ENCODE data around the gene EMID1. TPM values are rescaled to one million over a fixed set of nuclear protein-coding genes. Genes with fewer than 3 reads are reported as not detected.

The EMID1 gene
- total RNA-seq, 3 donors from 2014 or later (not counting 1 experiment from before 2014, with no cell fraction given) = 0.59 to 1.3 (median 0.65) TPM

GRCh38 chr22:29197096-29197495 is 8.6 kb upstream of the EMID1 start:
- Histone ChIP-seq H3K27me3 (ENCODE audit: control insufficient read depth, insufficient read depth, low read length) (no peaks in the 10 kb centered on the region), H3K9me3 (ENCODE audit: control insufficient read depth, insufficient read depth, low read length) (no peaks in the 10 kb centered on the region), H3K36me3 (ENCODE audit: control insufficient read depth, insufficient read depth, low read length) (no peaks in the 10 kb centered on the region), H3K27ac (ENCODE audit: low read length) (no peak overlapping the region), H3K4me3 (ENCODE audit: low read length) (no peak overlapping the region), H3K4me1 (ENCODE audit: control insufficient read depth, insufficient read depth, low read length) (peaks cover 4% of the 10 kb centered on the region)
- no peaks in the 10 kb centered on the region for H3K27me3 Mint-ChIP-seq (ENCODE audit: low read depth in 2 of 2)
- H3K4me3 Mint-ChIP-seq = no peak overlapping the region
- DNase-seq (no peak), ATAC-seq (no peak)
- WGBS (ENCODE audit: insufficient coverage) = no CpG with 5 or more reads among the region's 3 CpGs
- H3K9me3 Mint-ChIP-seq = no peaks in the 10 kb centered on the region
- H3K36me3 Mint-ChIP-seq = no peaks in the 10 kb centered on the region
- peaks cover 4 to 15% of the 10 kb centered on the region in 2 donors for H3K4me1 Mint-ChIP-seq
- no peak for TF ChIP-seq CTCF (IDR thresholded peaks at IDR 0.05)
- H3K27ac Mint-ChIP-seq = no peak overlapping the region
- intact Hi-C loops (cut with micrococcal nuclease) = no loop called here

- Histone ChIP-seq H3K4me3 (ENCODE audit: low read length) (no peak overlapping the region), H3K4me1 (ENCODE audit: control insufficient read depth, insufficient read depth, low read length) (peaks cover 15% of the 10 kb centered on the region), H3K27ac (ENCODE audit: low read length) (no peak overlapping the region), H3K27me3 (ENCODE audit: control insufficient read depth, insufficient read depth, low read length) (no peaks in the 10 kb centered on the region), H3K9me3 (ENCODE audit: control insufficient read depth, insufficient read depth, low read length) (no peaks in the 10 kb centered on the region), H3K36me3 (ENCODE audit: control insufficient read depth, insufficient read depth, low read length) (no peaks in the 10 kb centered on the region)
- WGBS (ENCODE audit: insufficient coverage) = 92% methylated on average over 4 of the region's 5 CpGs
- TF ChIP-seq CTCF (IDR thresholded peaks at IDR 0.05) = no peak
- ATAC-seq (no peak), DNase-seq (no peak)
- no peaks in the 10 kb centered on the region for H3K27me3 Mint-ChIP-seq (ENCODE audit: low read depth in 2 of 2)
- H3K27ac Mint-ChIP-seq = no peak overlapping the region
- no peaks in the 10 kb centered on the region for H3K9me3 Mint-ChIP-seq
- intact Hi-C loops (cut with micrococcal nuclease) = no loop called here
- H3K4me3 Mint-ChIP-seq = no peak overlapping the region
- peaks cover 15 to 25% of the 10 kb centered on the region in 2 donors for H3K4me1 Mint-ChIP-seq
- no peaks in the 10 kb centered on the region for H3K36me3 Mint-ChIP-seq
Measured at GRCh38 chr22:29198240-29198639, 7.5 kb upstream of the EMID1 start.

- peaks cover 20 to 35% of the 10 kb centered on the region in 2 donors for H3K4me1 Mint-ChIP-seq
- no peak for TF ChIP-seq CTCF (IDR thresholded peaks at IDR 0.05)
- no peak overlapping the region for H3K27ac Mint-ChIP-seq
- Histone ChIP-seq H3K9me3 (ENCODE audit: control insufficient read depth, insufficient read depth, low read length) (no peaks in the 10 kb centered on the region), H3K27ac (ENCODE audit: low read length) (no peak overlapping the region), H3K36me3 (ENCODE audit: control insufficient read depth, insufficient read depth, low read length) (no peaks in the 10 kb centered on the region), H3K27me3 (ENCODE audit: control insufficient read depth, insufficient read depth, low read length) (no peaks in the 10 kb centered on the region), H3K4me3 (ENCODE audit: low read length) (no peak overlapping the region), H3K4me1 (ENCODE audit: control insufficient read depth, insufficient read depth, low read length) (peaks cover 25% of the 10 kb centered on the region)
- H3K36me3 Mint-ChIP-seq = no peaks in the 10 kb centered on the region
- intact Hi-C loops (cut with micrococcal nuclease) = loop anchor here (5.0 kb wide), 1 partner anchor 47 kb away; no protein-coding TSS in a partner anchor
- H3K27me3 Mint-ChIP-seq (ENCODE audit: low read depth in 2 of 2) = no peaks in the 10 kb centered on the region
- no peak overlapping the region for H3K4me3 Mint-ChIP-seq
- 90% methylated on average over 8 of the region's 8 CpGs for WGBS (ENCODE audit: insufficient coverage)
- no peaks in the 10 kb centered on the region for H3K9me3 Mint-ChIP-seq
- DNase-seq (no peak), ATAC-seq (no peak)
Measured at GRCh38 chr22:29199702-29200400, 5.8 kb upstream of the EMID1 start.

- Mint-ChIP-seq H3K4me1 (peaks cover 27 to 35% of the 10 kb centered on the region in 2 donors), H3K4me3 (no peak overlapping the region), H3K27ac (no peak overlapping the region), H3K36me3 (no peaks in the 10 kb centered on the region), H3K27me3 (ENCODE audit: low read depth in 2 of 2) (no peaks in the 10 kb centered on the region), H3K9me3 (no peaks in the 10 kb centered on the region)
- no peak for ATAC-seq
- Histone ChIP-seq H3K27ac (ENCODE audit: low read length) (no peak overlapping the region), H3K36me3 (ENCODE audit: control insufficient read depth, insufficient read depth, low read length) (no peaks in the 10 kb centered on the region), H3K4me3 (ENCODE audit: low read length) (no peak overlapping the region), H3K4me1 (ENCODE audit: control insufficient read depth, insufficient read depth, low read length) (peaks cover 31% of the 10 kb centered on the region), H3K27me3 (ENCODE audit: control insufficient read depth, insufficient read depth, low read length) (no peaks in the 10 kb centered on the region), H3K9me3 (ENCODE audit: control insufficient read depth, insufficient read depth, low read length) (no peaks in the 10 kb centered on the region)
- WGBS (ENCODE audit: insufficient coverage) = 87% methylated on average over 7 of the region's 7 CpGs
- no peak for TF ChIP-seq CTCF (IDR thresholded peaks at IDR 0.05)
- intact Hi-C loops (cut with micrococcal nuclease) = loop anchor here (5.0 kb wide), 1 partner anchor 46 kb away; no protein-coding TSS in a partner anchor
- no peak for DNase-seq
Measured at GRCh38 chr22:29200901-29201300, 4.8 kb upstream of the EMID1 start.

Measured in natural killer cell (primary cell).